ENCODE data around the gene LRP1B. TPM values are rescaled to one million over a fixed set of nuclear protein-coding genes. Genes with fewer than 3 reads are reported as not detected.
"Not testable (repeated sequence)": the region's sequence is repeated elsewhere in the genome, so short reads cannot be mapped to it uniquely, and the experiment has no call there.

Gene LRP1B
- polyA plus RNA-seq, 12 donors = 2.1 to 3.6 (median 3.0) TPM; not detected in 2

DNA sequence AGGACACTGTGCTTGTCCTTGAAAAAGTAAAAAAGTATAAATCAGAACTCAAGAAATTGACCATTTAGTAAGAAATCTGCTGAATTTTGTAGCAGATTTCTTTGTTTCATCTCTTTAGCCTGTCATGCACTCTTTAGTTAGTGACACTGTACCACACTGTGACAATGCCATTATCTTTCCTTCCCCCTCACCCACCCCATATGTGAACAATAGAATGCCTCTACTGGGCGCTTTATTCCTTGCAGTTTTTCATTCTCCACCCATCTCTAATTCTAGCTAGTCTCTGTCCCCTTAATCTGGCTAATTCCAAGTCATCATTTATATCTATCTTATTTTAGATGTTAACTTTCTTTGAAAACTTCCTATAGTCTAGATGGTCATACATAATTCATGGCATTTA is 241.0 kb downstream of the LRP1B start:
- DNase-seq = no peak

- DNase-seq = no peak
Observed at GRCh38 chr2:141888987-141889555, 241.7 kb downstream of the LRP1B start.

- no peak for DNase-seq
Observed at GRCh38 chr2:141887363-141887762, 243.5 kb downstream of the LRP1B start.

- DNase-seq = no peak
Observed at GRCh38 chr2:141878016-141878415, 252.8 kb downstream of the LRP1B start.

DNA sequence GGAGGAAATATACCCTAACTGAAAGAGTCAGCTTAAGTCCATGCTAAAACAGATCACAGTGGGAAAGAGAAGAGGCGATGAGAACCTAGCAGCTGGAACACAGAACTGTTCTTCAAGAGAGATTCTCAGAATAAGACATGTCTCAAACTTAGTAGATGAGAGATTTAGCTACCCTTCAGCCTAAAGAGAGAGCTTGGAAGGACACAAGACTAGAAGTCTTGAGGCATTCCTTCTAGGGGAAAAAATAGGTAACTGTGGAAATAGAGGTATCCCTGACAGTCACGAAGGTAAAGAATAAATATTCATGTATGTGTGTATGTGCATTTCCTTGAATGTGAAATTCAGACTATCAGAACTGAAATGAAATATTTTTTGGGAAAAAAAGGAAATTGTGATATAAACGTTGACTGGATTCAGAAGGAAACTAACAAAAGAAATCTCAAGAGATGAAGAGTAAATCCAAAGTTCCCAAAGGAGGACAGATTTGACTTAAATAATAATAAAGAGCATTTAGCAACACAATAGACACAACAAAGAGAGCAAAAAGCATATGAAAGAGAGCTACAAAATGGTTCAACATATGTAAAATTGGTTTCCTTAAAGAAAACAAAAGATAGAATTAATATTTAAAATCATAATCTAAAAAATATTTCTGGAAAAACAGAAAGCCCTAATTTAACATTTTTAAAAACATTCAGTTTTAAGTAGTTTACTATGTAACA is 258.7 kb downstream of the LRP1B start:
- no peak for DNase-seq

DNA sequence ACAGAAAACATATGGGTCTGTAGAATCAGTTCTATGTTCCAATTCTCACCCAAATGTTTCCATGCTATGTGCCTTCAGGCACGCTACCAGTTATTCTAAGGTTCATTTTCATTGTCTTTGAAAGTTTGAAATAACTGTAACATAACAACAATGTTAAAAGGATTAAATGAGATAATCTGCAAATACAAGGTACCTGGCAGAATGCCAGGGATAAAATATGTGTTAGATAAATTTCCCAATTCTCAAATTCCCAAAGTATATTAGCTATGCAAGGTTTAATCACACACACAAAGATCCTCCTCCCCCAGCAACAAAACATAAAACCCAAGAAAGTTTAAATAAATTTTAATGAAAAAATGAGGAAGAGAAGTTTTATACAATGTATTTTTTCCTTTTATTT is 261.2 kb downstream of the LRP1B start:
- no peak for DNase-seq

DNA sequence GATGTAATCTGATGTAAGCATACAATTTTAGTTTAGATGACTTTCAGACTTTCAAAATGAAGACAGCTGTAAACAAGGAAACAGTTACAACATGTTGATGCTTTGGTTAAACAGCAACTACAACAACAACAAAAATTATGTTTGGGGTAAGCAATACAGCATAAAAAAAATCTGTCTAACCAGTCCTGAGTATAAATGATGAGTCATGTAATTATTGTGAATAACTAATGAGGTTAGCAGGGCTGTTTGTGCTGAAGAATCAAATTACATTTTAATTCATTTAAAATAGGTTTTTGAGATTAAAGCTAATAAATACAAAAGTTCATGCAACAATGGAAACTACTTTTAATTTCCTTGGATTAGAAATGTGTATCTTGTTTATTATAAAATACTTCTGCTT is 266.9 kb downstream of the LRP1B start:
- DNase-seq = no peak

DNA sequence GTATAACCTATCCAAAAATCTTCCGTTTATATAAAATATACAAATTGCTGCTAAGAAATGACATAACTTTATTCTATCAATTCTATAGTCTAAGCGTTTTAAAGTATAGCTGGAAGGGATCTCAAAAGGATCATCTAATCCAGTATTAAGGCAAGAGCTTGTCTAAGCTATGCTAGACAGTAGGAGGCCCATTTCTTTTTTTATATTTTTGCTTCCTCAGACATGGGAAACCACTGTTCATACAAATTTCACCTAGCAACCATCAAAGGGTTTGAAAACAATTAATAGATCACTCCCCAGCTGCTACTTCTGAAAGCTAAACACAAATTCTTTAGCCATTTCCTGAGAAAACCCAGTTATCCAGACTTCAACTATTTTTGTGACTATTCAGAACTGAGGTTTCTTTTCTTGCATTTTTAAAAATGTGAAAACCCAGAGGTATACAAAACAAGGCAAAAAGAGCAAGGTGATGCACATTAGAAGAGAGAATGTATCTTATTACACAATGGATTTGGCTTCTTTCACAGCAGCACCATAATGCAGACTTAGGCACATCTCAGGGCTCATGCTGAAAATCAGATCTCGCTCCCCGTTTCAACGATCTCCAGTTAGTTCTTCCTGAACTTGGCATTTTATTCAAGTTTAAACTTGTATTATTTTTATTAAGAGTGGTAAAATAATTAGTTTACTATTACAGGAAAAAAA is 274.4 kb downstream of the LRP1B start:
- DNase-seq = no peak

GRCh38 chr2:141848191-141848590 is 282.6 kb downstream of the LRP1B start:
- no peak for DNase-seq

DNA sequence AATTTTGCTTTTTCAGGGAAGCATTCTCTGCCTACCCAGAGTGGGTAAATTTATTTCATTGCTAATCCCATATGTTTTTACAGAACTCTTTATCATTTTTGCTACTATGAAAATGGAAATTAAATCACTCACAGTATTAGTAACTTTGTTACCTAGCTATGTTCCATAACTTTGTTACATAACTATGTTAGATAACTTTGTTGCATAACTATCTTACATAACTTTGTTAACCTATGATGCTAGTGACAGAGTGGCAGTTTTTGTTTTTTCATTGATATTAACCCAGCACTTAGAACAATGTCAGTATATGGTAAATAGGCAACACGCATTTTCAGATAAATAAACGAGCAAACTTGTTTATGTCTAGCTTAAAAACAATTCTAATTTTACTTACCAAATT is 286.6 kb downstream of the LRP1B start:
- DNase-seq = no peak

DNA sequence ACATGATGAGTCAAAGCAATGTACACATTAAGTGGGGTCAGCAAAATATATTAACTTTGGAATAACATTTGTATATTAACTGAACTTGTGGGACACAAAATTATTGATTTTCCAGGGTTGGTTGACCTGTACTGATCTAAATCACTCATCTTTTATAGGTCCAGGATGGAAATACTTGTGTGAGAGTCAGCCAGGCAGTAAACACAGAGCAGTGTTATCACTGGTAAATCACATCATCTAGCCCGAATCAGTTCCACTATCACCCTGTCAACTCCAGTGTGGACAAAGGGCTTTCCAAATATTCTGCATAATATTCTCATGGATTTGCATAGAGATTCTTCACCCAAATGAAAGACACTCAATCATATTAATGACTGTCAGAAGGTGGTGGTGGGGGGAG is 295.7 kb downstream of the LRP1B start:
- DNase-seq = no peak

DNA sequence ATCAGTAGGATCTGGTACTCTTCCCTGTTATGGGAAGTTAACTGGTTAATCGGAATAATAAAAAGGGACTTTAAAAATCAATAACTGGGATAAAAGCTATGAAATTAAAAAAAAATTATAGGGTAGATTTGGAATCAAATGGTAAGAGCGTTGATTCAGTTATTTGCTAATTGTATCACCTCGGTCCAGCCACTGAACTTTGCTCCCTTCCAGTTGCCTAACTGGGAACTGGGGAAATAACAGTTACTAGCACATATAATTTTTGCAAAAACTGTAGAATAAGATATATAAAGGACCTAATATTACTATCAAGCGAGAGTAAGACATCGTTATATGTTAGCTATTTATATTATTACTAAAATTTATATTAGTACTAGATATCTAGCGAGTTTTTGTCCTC is 302.1 kb downstream of the LRP1B start:
- no peak for DNase-seq

- no peak for DNase-seq
Observed at GRCh38 chr2:141824790-141825189, 306.0 kb downstream of the LRP1B start.

- DNase-seq = no peak
Observed at GRCh38 chr2:141820893-141821292, 309.9 kb downstream of the LRP1B start.

GRCh38 chr2:141815320-141815719 is 315.5 kb downstream of the LRP1B start:
- DNase-seq = not testable (repeated sequence)

GRCh38 chr2:141814150-141814549 is 316.7 kb downstream of the LRP1B start:
- no peak for DNase-seq

- no peak for DNase-seq
Observed at GRCh38 chr2:141810148-141810547, 320.7 kb downstream of the LRP1B start.

DNA sequence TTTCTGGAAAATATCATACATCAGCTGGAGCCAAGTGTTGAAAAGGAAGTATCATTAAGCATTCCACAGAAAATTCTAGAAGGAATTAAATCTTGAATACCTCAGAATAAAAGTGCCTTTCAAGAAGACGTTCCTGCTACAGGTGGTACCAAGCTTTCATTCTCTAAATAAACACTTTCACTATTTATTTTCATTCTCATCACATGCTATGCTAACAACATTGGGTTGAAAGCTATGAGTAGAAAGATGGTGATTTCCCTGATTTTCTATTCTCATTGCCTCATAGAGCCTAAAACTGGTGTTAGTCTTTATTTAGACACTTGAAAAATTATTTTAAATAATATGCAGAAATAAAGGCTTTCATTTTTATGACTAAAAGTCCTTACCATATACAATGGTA is 324.7 kb downstream of the LRP1B start:
- no peak for DNase-seq

DNA sequence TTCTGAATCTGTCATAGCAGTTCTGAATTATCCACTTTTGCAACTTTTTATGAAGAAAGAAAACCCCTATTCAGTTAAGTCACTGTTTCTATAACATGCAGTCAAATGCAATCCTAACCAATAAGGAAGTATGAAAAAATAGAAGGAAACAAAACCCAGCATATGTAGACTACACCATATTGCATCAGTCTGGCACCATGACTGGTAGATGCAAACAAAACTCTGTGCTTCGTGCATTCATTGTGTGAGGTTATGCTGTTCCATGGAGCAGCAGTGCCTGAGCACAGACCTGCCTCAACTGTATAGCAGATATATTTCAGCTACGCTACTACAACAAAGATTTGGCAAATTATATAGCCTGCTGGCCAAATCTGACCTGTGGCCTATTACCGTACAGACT is 325.5 kb downstream of the LRP1B start:
- DNase-seq = no peak

- DNase-seq = no peak
Observed at GRCh38 chr2:141796449-141796848, 334.4 kb downstream of the LRP1B start.

- DNase-seq = no peak
Observed at GRCh38 chr2:141791521-141791920, 339.3 kb downstream of the LRP1B start.

- DNase-seq = no peak
Observed at GRCh38 chr2:141782574-141782973, 348.2 kb downstream of the LRP1B start.

- DNase-seq = no peak
Observed at GRCh38 chr2:141778315-141778835, 352.4 kb downstream of the LRP1B start.
